ENCODE results near the gene MATR3.

GRCh38 chr5:139278540-139279274 is 14.8 kb upstream of the MATR3 start:
- TF ChIP-seq GATA3 (IDR thresholded peaks at IDR 0.05; ENCODE audit: low read depth, low read length): no peak
- no peak for TF ChIP-seq GATA2 (IDR thresholded peaks at IDR 0.05; ENCODE audit: low read depth, low read length)
